G401 (cell line): ENCODE data around the gene SLC40A1. TPM values are rescaled to one million over a fixed set of nuclear protein-coding genes. Genes with fewer than 3 reads are reported as not detected.

Experiments used
- DNase-seq: peaks from one replicate; pipeline ENCODE4 v3.0.0-alpha.2; 2015; ENCODE audit warnings: low spot score
- in situ Hi-C: cut with HindIII; loops from 2 replicates; pipeline ENCODE4 v1.10.0; 2016; ENCODE audit warnings: low sequenced_read_pairs, mixed read lengths
- total RNA-seq: library from RNA; depleted of rRNA; stranded (reverse); fragments of >200 nt; shearing (Covaris generic); gene quantifications from 2 replicates; pipeline ENCODE4 v1.2.3, GENCODE V29; 2014

The SLC40A1 gene
- total RNA-seq, 1 experiment from 2014 or later = 0.92 TPM

DNA sequence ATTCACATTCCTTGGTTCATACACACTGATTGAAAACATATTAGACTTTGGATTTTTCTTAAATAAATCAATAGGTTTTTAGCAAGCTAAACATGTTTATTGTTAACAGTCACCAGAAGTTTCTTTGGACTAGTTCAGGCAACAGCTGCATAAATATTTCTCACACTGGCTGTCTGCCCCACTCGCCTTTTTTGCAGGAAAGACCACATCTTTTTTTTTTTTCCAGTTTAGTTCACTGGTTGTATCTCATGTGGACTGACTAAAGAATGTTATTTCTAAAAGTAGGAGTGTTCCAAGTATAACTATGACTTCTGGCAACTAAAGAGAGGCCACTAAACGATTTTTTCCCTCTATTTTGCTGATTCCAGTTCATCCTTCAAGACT, 31.1 kb downstream of the SLC40A1 start:
- no peak for DNase-seq
- in situ Hi-C loops = no loop called here

GRCh38 chr2:189548666-189549448, 31.7 kb downstream of the SLC40A1 start:
- in situ Hi-C loops = no loop called here
- DNase-seq = no peak

DNA sequence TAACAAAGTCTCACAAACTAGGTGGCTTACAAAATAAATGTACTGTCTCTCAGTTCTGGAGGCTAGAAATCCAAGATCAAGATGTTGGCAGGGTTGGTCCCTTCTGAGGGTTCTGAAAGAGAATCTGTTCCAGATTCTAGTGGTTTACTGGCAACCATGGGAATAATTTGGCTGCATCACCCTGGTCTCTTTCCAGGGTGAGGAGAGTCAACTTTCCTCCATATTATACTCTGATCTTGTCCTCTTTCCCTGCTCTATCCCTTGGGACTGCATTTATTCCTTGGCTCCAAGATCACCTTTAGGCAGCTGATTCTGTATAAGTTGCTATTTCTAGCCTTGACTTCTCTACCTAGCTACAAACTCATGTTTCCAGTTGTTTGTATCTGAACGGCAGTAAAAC, 35.2 kb downstream of the SLC40A1 start:
- in situ Hi-C loops = no loop called here
- no peak for DNase-seq

DNA sequence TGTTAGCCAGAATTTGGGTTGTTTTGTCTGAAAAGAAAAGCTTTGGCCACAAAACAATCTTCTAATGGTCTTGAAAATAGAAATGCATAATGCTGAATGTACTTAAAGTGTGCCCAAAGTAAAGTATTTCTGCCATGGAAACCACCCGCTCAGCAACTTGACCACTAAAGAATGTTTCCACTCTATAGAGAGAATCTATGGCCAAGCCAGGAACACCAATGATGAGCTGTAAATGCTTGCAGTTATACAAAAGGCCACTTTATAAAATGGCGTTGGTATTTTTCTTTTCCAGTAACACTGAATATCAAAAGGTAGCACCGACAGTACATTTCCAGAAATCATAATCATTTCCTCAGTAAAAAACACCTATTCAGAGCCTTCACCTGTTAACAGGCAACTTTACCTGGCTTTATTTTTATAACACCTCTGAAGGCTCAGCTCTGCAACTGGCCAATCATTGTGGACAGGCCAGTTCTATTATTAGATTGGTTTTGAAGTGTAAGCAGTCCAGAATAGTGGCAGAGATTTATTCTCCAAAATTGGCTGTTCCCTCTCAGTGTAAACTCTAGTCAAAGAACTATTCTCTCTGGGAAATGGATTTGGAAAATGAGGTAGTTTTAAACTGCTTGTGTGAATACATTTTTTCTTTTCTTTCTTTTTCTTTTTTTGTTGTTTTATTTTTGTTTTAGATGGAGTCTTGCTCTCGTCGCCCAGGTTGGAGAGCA, 36.1 kb downstream of the SLC40A1 start:
- in situ Hi-C loops = no loop called here
- no peak for DNase-seq

DNA sequence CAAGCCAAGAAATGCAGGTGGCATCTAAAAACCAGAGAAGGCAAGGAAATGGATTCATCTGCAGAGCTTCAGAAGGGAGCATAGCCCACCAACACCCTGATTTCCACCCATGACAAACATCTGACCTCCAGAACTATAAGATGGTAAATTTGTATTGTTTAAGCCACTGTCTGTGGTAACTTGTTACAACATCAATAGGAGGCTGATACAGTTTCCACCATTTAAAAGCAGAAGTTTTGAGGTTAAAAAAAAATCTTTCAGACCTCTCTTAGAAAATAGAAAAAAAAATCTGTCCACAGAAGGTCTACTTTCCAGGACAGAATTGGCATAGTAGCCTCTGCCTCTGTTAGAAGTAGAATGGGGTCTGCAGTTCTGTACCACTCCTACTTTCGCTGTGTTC, 37.2 kb downstream of the SLC40A1 start:
- in situ Hi-C loops = no loop called here
- DNase-seq = no peak

- in situ Hi-C loops = no loop called here
- DNase-seq = no peak
Observed at GRCh38 chr2:189542145-189542882, 38.3 kb downstream of the SLC40A1 start.

DNA sequence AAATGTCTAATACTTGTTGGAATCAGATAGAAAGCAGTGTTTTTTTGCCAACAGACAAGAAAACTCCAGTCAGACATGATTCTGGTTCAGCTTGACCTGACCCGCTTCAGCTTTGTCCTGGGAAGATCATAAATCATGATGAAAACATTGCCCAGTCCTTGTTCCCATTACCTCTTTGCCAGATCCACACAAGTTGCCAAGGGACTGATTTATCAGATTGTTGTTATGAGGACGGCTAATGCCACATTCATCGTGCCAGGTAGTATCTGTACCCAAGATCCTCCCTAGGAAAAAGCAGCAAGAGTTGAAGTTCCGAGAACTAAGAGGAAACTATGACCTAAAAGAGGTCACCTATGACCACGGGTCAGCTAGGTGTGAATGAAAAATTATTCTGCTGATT, 39.0 kb downstream of the SLC40A1 start:
- no peak for DNase-seq
- in situ Hi-C loops = no loop called here

DNA sequence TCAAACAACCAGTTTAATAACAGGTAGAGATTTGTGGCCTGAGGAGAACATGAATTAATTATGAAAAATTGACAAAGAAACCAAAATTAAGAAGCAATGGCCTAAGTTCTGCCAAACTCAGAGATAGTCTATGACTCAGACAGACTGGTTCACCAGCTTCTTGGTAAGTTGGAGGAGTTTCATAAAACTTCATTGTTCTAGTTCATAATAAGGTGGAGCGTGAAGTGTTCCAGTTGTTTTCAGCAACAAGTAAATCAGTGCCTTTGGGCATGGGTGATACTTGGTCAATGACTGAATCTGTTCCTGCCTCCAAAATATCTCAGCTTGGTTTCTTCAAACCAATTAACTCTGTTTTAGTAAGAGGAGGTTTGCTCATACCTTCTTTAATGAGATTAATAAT, 40.0 kb downstream of the SLC40A1 start:
- in situ Hi-C loops = no loop called here
- no peak for DNase-seq

DNA sequence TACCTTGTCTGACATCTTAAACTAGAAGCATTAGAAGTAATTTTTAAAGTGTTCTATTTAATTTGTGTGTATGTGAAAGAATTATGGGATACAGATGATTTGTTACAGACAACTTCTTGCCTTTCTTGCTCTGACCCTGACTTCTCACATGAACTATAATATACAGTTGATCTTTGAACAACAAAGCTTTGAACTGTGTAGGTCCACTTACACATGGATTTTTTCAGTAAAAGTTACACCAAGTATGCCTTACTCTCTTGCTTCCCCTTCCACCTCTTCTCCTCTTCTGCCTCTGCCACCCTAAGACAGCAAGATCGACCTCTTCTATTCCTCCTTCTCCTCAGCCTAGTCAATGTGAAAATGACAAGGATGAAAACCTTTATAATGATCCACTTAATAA, 42.2 kb downstream of the SLC40A1 start:
- no peak for DNase-seq
- in situ Hi-C loops = no loop called here

- no peak for DNase-seq
- in situ Hi-C loops = no loop called here
Observed at GRCh38 chr2:189536830-189537229, 43.8 kb downstream of the SLC40A1 start.

DNA sequence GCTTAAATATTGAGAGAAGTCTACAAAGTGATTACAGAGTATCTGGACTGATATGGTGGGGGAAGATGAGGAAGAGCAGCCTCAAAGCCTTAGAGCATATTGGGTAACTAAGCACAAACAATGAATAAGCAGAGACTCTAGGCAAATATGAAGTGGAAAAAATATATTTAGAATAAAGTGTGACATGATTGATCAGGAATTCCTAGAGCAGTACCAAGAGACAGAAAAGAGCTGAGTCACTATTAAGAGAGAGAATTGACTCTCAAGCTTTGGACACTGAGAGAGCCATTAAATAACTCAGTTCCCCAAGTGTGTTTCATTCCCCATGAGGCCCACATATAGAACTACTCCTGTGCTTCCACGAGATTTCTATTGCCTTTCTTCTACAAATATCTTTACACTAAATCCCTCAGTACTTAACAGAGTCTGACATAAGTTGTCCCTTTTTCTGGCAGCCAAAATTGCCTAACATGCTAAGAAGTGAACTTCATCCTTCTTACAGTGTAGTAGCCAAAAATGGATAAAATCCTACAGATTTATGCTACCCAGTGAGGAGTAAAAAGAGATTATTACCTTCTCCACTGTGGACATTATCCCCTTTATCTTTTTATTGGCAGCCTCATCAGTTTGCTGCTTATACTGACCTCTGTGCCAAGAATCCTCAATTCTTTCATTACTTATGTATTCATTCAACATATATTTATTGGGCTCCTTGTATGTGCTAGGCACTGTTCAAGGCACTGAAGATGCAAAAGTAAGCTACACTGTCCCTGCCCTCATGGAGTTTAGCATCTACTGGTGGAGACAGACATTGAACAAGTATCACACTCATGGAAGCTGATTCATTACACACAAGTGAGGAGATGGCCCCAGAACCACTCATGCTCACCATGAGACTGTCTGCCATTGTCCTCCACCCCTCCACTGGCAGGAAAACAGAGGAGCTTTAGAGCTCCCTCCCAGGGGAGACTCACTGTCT, 45.4 kb downstream of the SLC40A1 start:
- DNase-seq = no peak
- in situ Hi-C loops = no loop called here

- DNase-seq = no peak
- in situ Hi-C loops = no loop called here
Observed at GRCh38 chr2:189533288-189534035, 47.1 kb downstream of the SLC40A1 start.

- DNase-seq = no peak
- in situ Hi-C loops = no loop called here
Observed at GRCh38 chr2:189530965-189531637, 49.5 kb downstream of the SLC40A1 start.

DNA sequence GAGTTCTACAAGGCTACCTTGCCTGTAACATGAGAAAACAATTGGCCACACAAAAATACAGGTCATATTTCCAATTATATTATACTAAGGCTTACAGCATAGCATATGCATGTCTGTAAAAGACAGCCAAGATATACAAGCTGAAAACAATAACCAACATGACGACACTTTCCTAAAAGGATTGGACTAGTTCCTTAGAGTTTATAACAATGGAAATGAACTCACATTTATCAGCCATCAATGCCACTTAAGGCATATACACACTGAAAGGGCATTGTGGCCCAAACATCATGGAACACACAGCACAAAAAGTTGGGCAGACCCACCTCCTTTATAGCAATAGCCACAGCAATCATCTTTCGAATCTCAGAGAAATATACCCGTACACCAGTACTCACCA, 52.0 kb downstream of the SLC40A1 start:
- in situ Hi-C loops = no loop called here
- no peak for DNase-seq

GRCh38 chr2:189527812-189528592, 52.6 kb downstream of the SLC40A1 start:
- in situ Hi-C loops = no loop called here
- no peak for DNase-seq

DNA sequence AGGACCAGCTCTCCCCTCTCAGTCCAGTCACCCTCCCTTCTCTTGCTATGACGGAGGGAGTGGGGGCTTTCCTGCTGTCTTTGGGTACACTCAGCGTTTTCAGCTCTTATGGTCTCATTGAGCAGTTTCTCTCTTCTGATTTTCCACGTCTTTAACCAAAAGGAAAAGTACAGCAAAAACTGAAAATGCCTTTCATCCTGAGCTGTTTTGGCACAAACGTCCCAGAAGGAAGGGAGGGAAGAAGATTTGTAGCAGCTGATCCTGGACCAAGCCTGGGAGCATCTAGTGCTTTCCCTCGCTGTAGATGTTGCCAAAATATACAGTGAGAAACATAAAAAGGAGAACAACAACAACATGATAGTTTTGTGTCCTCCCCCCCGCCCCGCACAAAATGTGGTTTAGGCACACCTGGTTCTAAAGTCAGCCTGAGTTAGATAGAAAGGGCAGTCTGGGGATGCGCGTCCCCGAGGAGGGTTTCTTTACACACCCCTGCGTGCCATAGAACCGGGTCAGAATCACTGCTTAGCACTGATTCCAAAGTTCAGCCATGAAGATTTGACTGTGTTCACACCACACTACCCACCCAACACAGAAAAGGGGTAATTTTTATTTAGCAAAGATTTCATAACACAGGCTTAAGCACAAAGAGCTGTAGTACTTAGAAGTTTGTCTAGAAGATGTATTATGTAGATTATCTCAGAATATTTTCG, 53.4 kb downstream of the SLC40A1 start:
- in situ Hi-C loops = no loop called here
- DNase-seq = no peak

DNA sequence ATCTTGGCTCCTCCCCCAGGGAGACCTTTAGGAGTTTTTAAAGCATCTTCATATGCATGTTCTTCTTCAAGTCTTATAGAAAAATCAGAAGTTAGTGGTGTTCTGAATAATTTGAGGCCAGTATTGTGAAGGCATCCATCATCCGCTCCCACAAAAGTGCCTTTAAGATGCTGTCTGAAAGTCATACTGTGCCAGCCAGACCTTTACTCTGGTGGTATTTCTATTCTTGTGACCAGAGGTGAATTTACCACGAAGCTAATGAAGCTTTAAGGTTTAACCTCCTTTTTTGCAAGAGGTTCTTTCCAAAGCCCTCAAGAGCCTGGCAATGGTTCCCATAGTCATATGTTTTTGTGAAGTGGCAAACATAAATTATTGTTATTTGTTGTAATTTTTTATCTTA, 54.3 kb downstream of the SLC40A1 start:
- in situ Hi-C loops = no loop called here
- DNase-seq = no peak
